Measurements from ENCODE around the gene CCNO. TPM values are rescaled to one million over a fixed set of nuclear protein-coding genes. Genes with fewer than 3 reads are reported as not detected.

The CCNO gene
- total RNA-seq, 1 experiment from 2014 or later, result 12.1 TPM

- H3K4me3 ChIP-seq (replicated peaks in 1 of 2; ENCODE audit: low read depth in 1 of 2, low read length in 2 of 2), result no peak overlapping the region
- no peaks in the 10 kb centered on the region for H3K79me2 ChIP-seq (ENCODE audit: insufficient read depth, low read length)
- no peak for DNase-seq (ENCODE audit: low read depth, low spot score)
- no peak overlapping the region for H3K4me2 ChIP-seq (ENCODE audit: low read length)
- H3K36me3 ChIP-seq (ENCODE audit: control insufficient read depth in 1 of 2, insufficient read depth in 2 of 2, low read length in 2 of 2), result peaks cover 31 to 51% of the 10 kb centered on the region in 2 experiments; a peak in 3 of 4 replicates
- ATAC-seq, result no peak
- ChIA-PET RAD21 (ENCODE audit: low non-redundant PET in 1 of 2, low total read pairs in 2 of 2, uncharacterized antibody in 2 of 2, unreplicated experiment in 2 of 2) (no interaction called here), CTCF (no interaction called here), POLR2A (no interaction called here)
- no peak overlapping the region for H3K27ac ChIP-seq (ENCODE audit: low read depth, low read length)
- no peak for TF ChIP-seq CEBPB (IDR thresholded peaks at IDR 0.05; ENCODE audit: low read depth)
- no peak for TF ChIP-seq RAD21 (IDR thresholded peaks at IDR 0.05; ENCODE audit: low read depth)
- TF ChIP-seq JUND (IDR thresholded peaks at IDR 0.05), result no peak
- TF ChIP-seq SIN3A (IDR thresholded peaks at IDR 0.05; ENCODE audit: low read depth), result no peak
- TF ChIP-seq ELF1 (IDR thresholded peaks at IDR 0.05; ENCODE audit: borderline replicate concordance, low read depth), result no peak
- TF ChIP-seq SRF (IDR thresholded peaks at IDR 0.05; ENCODE audit: low read depth), result no peak
- no peak for TF ChIP-seq POLR2A (IDR thresholded peaks at IDR 0.05; ENCODE audit: borderline replicate concordance, extremely low read depth, insufficient read depth, insufficient read length)
- no peak for TF ChIP-seq SP1 (IDR thresholded peaks at IDR 0.05; ENCODE audit: low read depth)
- no peak for TF ChIP-seq CBX3 (IDR thresholded peaks at IDR 0.05; ENCODE audit: low read depth)
- TF ChIP-seq ZBTB33 (IDR thresholded peaks at IDR 0.05; ENCODE audit: extremely low read depth, insufficient replicate concordance, low read length), result no peak
- no peaks in the 10 kb centered on the region for H3K9me3 ChIP-seq (ENCODE audit: control insufficient read depth in 1 of 2, insufficient read depth in 1 of 2, low read depth in 1 of 2, low read length in 2 of 2)
- H3K4me1 ChIP-seq (ENCODE audit: control insufficient read depth in 1 of 2, insufficient read depth in 2 of 2, low read length in 2 of 2), result no peaks in the 10 kb centered on the region
- no peak overlapping the region for H2AFZ ChIP-seq (ENCODE audit: low read depth, low read length, poor library complexity, severe bottlenecking)
- intact Hi-C loops (cut with micrococcal nuclease), result no loop called here
- H3K9me2 ChIP-seq (ENCODE audit: insufficient read depth), result no peaks in the 10 kb centered on the region
- no peaks in the 10 kb centered on the region for H4K20me1 ChIP-seq (ENCODE audit: insufficient read depth)
- H3K9ac ChIP-seq (ENCODE audit: low read length), result no peak overlapping the region
- no TSS peak for BruUV-seq (replicated peaks)
- H3K27me3 ChIP-seq (ENCODE audit: insufficient read depth, low read length), result no peaks in the 10 kb centered on the region
These were observed 45.4 kb upstream of the CCNO start for GRCh38 chr5:55278778-55279177.

- no peaks in the 10 kb centered on the region for H4K20me1 ChIP-seq (ENCODE audit: insufficient read depth)
- H3K4me3 ChIP-seq (replicated peaks in 1 of 2; ENCODE audit: low read depth in 1 of 2, low read length in 2 of 2), result no peak overlapping the region
- no TSS peak for BruUV-seq (replicated peaks)
- H3K9ac ChIP-seq (ENCODE audit: low read length), result no peak overlapping the region
- ChIA-PET RAD21 (ENCODE audit: low non-redundant PET in 1 of 2, low total read pairs in 2 of 2, uncharacterized antibody in 2 of 2, unreplicated experiment in 2 of 2) (no interaction called here), POLR2A (no interaction called here), CTCF (no interaction called here)
- no peaks in the 10 kb centered on the region for H3K9me3 ChIP-seq (ENCODE audit: control insufficient read depth in 1 of 2, insufficient read depth in 1 of 2, low read depth in 1 of 2, low read length in 2 of 2)
- ATAC-seq (no peak), DNase-seq (ENCODE audit: low read depth, low spot score) (no peak)
- no peaks in the 10 kb centered on the region for H3K9me2 ChIP-seq (ENCODE audit: insufficient read depth)
- no peaks in the 10 kb centered on the region for H3K4me1 ChIP-seq (ENCODE audit: control insufficient read depth in 1 of 2, insufficient read depth in 2 of 2, low read length in 2 of 2)
- intact Hi-C loops (cut with micrococcal nuclease), result no loop called here
- peaks cover 32 to 49% of the 10 kb centered on the region in 2 experiments; a peak in 3 of 4 replicates for H3K36me3 ChIP-seq (ENCODE audit: control insufficient read depth in 1 of 2, insufficient read depth in 2 of 2, low read length in 2 of 2)
- H2AFZ ChIP-seq (ENCODE audit: low read depth, low read length, poor library complexity, severe bottlenecking), result no peak overlapping the region
- H3K27ac ChIP-seq (ENCODE audit: low read depth, low read length), result no peak overlapping the region
- H3K4me2 ChIP-seq (ENCODE audit: low read length), result no peak overlapping the region
- no peaks in the 10 kb centered on the region for H3K79me2 ChIP-seq (ENCODE audit: insufficient read depth, low read length)
- no peaks in the 10 kb centered on the region for H3K27me3 ChIP-seq (ENCODE audit: insufficient read depth, low read length)
- no peak for TF ChIP-seq TCF7L2 (IDR thresholded peaks at IDR 0.05; ENCODE audit: borderline replicate concordance, extremely low read depth, insufficient read depth, insufficient read length)
- TF ChIP-seq ATF3 (IDR thresholded peaks at IDR 0.05), result no peak
- TF ChIP-seq YY1 (IDR thresholded peaks at IDR 0.05; ENCODE audit: extremely low read depth, insufficient replicate concordance, low read depth, low read length), result no peak
- no peak for TF ChIP-seq CEBPB (IDR thresholded peaks at IDR 0.05; ENCODE audit: low read depth)
- TF ChIP-seq ZNF274 (IDR thresholded peaks at IDR 0.05; ENCODE audit: low read depth, low read length), result no peak
- TF ChIP-seq FOSL1 (IDR thresholded peaks at IDR 0.05; ENCODE audit: low read depth), result no peak
- TF ChIP-seq CTCF (IDR thresholded peaks at IDR 0.05 in 2 of 3, conservative IDR thresholded peaks at IDR 0.05 in 1 of 3; ENCODE audit: borderline replicate concordance in 1 of 3, insufficient read depth in 1 of 3, low read depth in 2 of 3, low read length in 2 of 3), result no peak
- TF ChIP-seq POLR2A (IDR thresholded peaks at IDR 0.05; ENCODE audit: borderline replicate concordance, extremely low read depth, insufficient read depth, insufficient read length), result no peak
These were observed 43.4 kb upstream of the CCNO start for GRCh38 chr5:55276771-55277170.
